ENCODE data around the gene TFF2.

DNA sequence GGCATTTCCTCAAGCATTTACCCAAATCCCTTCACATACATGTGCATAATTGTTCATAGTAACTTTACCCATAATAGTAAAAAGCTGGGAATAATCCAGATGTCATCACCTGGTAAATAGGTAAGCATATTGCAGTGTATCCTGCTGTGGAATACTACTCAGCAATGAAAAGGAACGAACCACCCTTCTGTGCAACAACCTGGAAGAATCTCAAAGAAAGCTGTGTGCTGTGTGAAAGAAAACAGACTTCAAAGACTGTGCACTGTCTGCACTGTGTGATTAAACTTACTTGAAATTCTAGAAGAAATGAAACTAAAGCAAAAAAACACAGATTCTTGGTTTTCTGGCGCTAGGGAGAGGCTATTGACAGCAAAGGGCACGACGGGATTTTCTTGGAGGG is 13.5 kb downstream of the TFF2 start:
- TF ChIP-seq, protein P1, sequence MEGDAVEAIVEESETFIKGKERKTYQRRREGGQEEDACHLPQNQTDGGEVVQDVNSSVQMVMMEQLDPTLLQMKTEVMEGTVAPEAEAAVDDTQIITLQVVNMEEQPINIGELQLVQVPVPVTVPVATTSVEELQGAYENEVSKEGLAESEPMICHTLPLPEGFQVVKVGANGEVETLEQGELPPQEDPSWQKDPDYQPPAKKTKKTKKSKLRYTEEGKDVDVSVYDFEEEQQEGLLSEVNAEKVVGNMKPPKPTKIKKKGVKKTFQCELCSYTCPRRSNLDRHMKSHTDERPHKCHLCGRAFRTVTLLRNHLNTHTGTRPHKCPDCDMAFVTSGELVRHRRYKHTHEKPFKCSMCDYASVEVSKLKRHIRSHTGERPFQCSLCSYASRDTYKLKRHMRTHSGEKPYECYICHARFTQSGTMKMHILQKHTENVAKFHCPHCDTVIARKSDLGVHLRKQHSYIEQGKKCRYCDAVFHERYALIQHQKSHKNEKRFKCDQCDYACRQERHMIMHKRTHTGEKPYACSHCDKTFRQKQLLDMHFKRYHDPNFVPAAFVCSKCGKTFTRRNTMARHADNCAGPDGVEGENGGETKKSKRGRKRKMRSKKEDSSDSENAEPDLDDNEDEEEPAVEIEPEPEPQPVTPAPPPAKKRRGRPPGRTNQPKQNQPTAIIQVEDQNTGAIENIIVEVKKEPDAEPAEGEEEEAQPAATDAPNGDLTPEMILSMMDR (IDR thresholded peaks at IDR 0.05), result no peak
- no peak for TF ChIP-seq POLR2A (IDR thresholded peaks at IDR 0.05)
